NAMALWA (cell line): ENCODE results near the gene TMEM174.

ENCODE experiments used
- DNase-seq: peaks from one replicate; pipeline ENCODE4 v3.0.0-alpha.2; 2015; ENCODE audit warnings: low spot score

TMEM174 gene

DNA sequence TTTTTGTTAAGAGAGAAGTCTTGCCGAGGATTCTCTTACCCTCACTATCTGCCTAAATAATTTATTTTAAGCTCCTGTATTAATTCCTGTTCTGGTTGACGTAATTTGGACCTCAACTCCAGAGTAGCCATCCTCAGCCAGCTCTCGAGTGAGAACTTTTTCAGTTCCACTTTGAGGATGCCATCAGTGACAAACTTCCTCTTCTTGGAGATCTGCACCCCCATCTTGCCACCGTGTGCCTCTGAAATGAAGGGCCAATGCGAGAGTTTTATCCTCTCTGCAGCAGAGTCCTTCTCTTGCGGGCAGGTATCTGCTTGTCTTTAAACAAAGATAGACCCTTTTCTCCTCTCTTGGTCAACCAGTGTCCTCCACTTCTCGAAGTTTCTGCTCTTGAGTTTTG lies 19.5 kb upstream of the TMEM174 start:
- DNase-seq: no peak

DNA sequence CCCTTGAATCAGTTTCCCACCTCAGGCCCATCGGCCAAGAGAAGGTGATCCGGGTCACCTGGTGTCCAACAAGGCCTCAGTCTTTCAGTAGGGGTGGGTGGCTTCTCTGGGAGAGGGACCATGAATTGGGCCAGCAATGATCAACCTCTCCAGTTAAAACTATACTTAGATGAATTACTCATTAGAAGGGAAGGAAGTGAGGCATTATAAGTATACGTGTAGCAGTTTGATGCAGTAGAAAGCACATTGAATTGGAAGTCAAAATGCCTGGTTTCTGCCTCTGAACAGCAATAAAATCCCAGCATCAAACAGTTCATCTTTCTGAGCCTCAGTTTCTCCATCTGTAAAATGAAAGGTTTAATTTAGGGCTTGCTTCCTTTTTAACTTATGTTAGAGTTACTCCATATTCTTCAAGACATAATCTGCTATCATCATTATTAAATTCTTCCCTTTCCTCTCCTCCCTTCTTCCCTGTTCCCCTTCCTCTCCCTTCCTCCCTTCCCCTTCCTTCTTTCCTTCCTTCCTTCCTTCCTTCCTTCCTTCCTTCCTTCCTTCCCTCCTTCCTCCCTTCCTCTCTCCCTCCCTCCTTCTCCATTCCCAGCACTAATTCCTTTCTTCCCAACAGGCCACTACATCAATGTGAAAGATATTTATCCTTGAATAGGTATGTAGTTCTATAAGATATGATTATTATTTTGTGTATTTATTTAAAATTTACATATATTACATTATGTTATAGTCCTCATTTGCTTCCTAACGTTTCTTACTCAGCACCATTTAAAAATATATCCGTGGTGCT lies 18.6 kb upstream of the TMEM174 start:
- DNase-seq: no peak

DNA sequence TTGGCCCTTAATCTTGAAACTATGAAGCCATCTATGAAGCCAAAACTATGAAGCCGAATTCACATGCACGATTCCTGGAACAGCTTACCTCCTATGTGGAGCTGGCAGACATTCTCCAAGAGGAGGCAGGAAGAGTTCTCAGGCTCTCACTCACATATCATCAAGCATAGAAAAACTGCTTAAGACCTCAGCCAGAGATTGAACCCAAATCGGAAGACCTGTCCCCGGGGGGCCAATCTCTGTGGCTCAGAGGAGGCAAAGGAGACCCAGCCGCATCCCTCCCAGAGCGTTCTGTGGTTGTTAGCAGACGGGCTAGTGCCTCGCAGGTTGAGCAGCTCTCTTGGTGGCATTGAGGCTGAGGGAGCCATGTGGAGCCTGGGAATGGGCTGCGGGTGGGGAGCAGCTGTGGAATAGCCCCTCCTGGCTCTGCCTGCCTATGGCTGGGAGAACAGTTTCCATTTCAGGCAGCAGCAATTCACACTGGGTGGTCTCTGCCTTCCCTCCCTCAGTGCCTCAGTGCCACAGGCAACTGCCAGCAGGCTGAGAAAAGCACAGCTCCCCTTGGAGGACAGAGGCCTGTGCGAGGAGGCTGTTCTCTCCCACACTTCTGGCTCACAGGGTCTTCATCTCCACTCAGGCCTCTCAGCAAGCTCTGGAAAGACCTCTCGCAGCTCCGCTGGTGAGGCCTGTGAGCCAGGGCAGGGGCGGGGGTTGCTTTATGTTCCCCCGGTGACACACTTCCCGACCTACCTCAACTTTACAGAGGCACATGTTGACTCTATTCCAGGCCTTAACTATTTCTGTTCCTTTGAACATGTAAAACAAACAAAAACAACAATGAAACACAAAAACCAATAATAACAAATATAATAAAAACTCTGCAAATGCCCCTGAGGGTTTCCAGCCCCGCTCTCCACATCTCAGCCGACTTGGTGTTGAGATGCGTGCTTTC lies 17.4 kb upstream of the TMEM174 start:
- DNase-seq: no peak

GRCh38 chr5:73157414-73158303 lies 15.3 kb upstream of the TMEM174 start:
- no peak for DNase-seq

DNA sequence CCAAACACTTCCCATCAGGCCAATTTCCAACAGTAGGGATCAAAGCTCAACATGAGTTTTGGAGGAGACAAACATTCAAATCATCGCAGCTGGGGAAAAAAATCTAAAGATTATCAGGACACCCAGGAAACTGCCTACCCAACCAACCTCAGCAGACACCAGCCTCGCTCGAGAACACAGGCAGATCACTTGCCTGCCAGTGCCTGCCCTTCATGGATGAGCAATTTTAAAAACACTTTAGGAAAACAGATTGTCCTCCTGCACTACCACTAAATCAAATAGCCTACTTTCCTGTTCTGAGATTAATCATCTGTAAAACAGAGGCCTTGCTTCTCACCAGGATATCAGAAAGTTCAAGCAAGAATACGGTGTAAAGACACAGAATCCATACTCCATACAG lies 14.7 kb upstream of the TMEM174 start:
- DNase-seq: no peak

GRCh38 chr5:73160239-73160671 lies 12.7 kb upstream of the TMEM174 start:
- DNase-seq: peak; percentile 77

- peak; percentile 57 for DNase-seq
These were observed 2.5 kb upstream of the TMEM174 start for GRCh38 chr5:73170522-73170921.

- DNase-seq: no peak
These were observed 1.5 kb upstream of the TMEM174 start for GRCh38 chr5:73171495-73171894.

DNA sequence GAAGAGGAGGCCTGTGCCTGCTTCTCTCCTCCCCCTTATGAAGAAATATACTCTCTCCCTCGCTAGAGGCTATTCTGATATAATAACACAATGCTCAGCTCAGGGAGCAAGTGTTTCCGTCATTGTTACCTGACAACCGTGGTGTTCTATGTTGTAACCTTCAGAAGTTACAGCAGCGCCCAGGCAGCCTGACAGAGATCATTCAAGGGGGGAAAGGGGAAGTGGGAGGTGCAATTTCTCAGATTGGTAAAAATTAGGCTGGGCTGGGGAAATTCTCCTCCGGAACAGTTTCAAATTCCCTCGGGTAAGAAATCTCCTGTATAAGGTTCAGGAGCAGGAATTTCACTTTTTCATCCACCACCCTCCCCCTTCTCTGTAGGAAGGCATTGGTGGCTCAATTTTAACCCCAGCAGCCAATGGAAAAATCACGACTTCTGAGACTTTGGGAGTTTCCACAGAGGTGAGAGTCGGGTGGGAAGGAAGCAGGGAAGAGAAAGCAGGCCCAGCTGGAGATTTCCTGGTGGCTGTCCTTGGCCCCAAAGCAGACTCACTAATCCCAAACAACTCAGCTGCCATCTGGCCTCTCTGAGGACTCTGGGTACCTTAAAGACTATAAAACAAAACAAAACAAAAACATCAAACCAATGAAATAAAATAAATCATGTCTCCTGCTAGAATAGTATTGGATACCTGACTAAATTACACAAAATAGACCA lies 1.3 kb downstream of the TMEM174 start:
- DNase-seq: no peak

DNA sequence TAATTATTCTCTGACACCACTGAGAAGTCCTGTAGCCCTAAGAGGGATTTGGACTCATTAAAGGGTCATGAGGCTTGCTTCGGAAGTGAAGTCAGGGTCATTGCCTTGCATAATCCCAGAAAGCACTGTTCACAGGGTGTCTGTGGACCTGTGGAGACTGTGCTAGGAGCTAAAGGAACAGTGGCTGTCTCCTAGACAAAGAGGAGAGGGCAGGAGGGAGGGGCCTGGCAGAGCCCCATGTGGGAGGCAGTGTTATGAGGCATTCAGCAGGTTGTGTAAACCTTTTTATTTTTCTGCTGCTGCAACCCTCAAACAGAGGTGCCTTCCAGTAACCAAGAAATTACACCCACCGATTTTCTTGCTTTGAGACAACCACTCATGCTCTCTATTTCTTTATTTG lies 3.3 kb downstream of the TMEM174 start:
- no peak for DNase-seq

DNA sequence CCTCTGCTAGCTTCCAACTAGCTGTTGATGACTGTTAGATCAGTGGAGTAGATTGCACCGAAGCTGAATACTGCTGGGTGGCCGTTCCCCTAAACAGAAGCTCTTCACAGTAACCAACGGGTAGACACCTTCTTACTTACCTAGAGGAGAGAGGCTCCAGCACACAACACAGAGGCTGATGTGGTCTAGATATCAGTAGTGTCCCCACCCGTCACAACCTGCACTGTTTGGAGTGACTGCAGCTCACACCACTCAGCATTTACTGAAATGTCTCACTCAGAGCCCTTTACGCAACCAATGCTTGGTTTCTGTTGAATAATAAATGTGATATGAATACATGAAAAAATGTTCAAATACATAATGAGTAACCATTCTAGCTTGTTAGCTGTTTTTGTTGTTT lies 5.3 kb downstream of the TMEM174 start:
- no peak for DNase-seq

GRCh38 chr5:73179730-73180129 lies 6.7 kb downstream of the TMEM174 start:
- DNase-seq: no peak

- DNase-seq: no peak
These were observed 7.6 kb downstream of the TMEM174 start for GRCh38 chr5:73180566-73180965.

DNA sequence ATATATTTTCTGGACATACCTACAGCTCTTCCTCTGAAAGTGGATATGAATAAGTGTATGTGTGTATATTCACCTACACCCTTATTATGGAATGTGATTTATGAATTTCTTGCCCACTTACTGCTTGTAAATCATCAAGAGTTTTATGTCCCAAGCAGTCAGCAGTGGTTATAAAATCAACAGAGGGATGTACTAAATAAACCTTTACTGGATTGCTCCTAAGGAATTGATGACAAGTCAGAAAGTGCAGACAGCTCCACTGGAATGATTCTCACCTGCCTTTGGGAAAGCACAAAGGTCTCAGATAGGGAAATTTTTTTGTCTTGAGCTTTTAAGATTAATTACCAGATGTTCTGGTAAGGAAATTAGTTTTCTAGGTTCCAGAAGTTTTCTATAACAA lies 9.3 kb downstream of the TMEM174 start:
- no peak for DNase-seq

DNA sequence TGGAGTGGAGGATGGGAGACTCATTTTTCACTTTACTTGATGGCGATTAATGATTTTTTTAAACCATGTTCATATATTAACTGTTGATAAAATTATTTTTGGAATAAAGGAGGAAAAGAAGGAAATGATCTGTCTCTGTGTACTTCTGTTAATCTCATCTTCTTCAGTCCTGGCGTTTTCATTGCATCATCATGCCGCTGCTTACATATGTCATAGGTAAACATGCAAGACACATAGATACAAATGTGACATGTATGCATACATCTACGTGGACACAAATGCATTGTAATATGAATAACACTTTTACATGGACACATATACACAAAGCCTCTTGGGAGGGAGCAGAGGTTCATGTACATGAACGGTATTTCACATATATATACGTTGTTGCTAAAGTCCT lies 10.0 kb downstream of the TMEM174 start:
- DNase-seq: no peak

GRCh38 chr5:73183481-73183891 lies 10.5 kb downstream of the TMEM174 start:
- no peak for DNase-seq

- no peak for DNase-seq
These were observed 14.0 kb downstream of the TMEM174 start for GRCh38 chr5:73186976-73187375.

DNA sequence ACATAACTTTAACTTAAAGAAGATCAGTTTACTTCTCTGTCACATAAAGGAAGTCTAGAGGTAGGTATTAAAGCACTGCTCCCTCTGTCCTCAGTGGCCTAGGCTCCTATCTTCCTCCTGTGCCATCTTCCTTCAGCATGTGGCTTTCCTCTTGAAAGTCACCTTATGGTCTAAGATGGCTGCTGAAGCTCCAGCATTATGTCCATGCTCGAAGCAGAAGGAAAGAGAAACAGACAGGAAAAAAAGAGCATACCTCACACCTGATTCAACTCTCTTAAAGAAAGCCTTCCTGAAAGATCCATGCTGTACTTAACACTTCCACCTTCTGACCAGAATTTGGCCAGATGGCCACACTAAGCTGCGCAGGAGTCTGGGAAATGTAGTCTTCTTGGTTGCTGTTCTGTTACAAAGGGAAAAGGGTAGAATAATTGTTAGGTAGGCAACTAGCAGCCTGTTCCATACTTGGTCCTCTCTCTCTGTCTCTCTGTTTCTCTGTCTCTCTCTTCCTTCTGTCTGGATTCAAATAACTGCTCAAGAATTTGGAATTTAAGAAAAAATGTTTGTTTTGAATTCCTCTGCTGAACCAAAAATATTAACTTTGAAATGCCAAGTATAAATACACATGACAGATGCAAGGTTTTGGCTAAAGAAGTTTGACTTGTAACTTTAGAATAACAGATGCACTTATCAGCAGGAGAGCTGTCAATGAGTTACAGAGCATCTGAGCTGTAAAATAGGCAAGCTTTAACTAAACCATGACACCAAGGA lies 16.0 kb downstream of the TMEM174 start:
- DNase-seq: no peak

DNA sequence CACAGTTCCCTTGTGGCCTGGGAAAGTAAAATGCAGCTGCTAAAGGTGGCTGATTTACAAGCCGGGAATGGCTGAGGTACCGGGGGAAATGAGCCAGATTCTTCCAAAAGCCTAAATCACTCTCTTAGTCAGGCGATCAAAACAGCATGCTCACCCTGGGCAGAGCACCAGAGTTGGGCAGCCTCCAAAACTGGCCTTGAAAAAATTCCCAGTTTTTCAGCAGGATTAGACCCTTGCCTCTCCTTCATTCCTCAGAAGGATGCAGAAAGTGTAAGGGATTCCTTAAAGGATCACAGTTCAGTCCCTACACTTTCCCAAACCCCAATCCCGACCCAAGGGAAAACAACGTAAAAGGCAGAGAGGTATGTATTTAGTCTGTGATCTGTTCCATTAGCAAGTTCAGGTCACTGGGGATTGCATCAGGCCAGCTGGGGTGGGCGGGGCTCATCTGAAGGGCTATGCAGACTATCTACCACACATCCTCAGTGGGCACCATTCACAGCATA lies 16.9 kb downstream of the TMEM174 start:
- peak; percentile 20 for DNase-seq

- no peak for DNase-seq
These were observed 19.4 kb downstream of the TMEM174 start for GRCh38 chr5:73192370-73192769.
